ENCODE data around the gene ACTG2. TPM values are rescaled to one million over a fixed set of nuclear protein-coding genes. Genes with fewer than 3 reads are reported as not detected.

ACTG2 gene
- total RNA-seq, 1 experiment from 2014 or later: 135 TPM

- no peak overlapping the region for H3K27ac ChIP-seq
- H3K4me3 ChIP-seq: no peak overlapping the region
- no peaks in the 10 kb centered on the region for H3K27me3 ChIP-seq (replicated peaks)
- peaks cover 84% of the 10 kb centered on the region for H3K36me3 ChIP-seq
- no peak for DNase-seq (ENCODE audit: low read depth in 1 of 2, low spot score in 2 of 2)
- H3K9me3 ChIP-seq (replicated peaks): no peaks in the 10 kb centered on the region
- H3K4me1 ChIP-seq (replicated peaks): no peaks in the 10 kb centered on the region
These were observed 20.7 kb downstream of the ACTG2 start for GRCh38 chr2:73913414-73914054.

GRCh38 chr2:73914667-73915066 lies 21.9 kb downstream of the ACTG2 start:
- Histone ChIP-seq H3K27me3 (replicated peaks) (no peaks in the 10 kb centered on the region), H3K4me1 (replicated peaks) (no peaks in the 10 kb centered on the region), H3K36me3 (peaks cover 79% of the 10 kb centered on the region), H3K9me3 (replicated peaks) (no peaks in the 10 kb centered on the region), H3K4me3 (no peak overlapping the region), H3K27ac (no peak overlapping the region)
- DNase-seq (ENCODE audit: low read depth in 1 of 2, low spot score in 2 of 2): no peak

GRCh38 chr2:73915437-73915993 lies 22.7 kb downstream of the ACTG2 start:
- no peak for DNase-seq (ENCODE audit: low read depth in 1 of 2, low spot score in 2 of 2)
- Histone ChIP-seq H3K4me3 (no peak overlapping the region), H3K4me1 (replicated peaks) (no peaks in the 10 kb centered on the region), H3K9me3 (replicated peaks) (no peaks in the 10 kb centered on the region), H3K27ac (no peak overlapping the region), H3K27me3 (replicated peaks) (no peaks in the 10 kb centered on the region), H3K36me3 (peaks cover 79% of the 10 kb centered on the region)

GRCh38 chr2:73916666-73917065 lies 23.9 kb downstream of the ACTG2 start:
- Histone ChIP-seq H3K27me3 (replicated peaks) (no peaks in the 10 kb centered on the region), H3K27ac (no peak overlapping the region), H3K9me3 (replicated peaks) (no peaks in the 10 kb centered on the region), H3K4me3 (no peak overlapping the region), H3K4me1 (replicated peaks) (no peaks in the 10 kb centered on the region), H3K36me3 (peaks cover 77% of the 10 kb centered on the region)
- no peak for DNase-seq (ENCODE audit: low read depth in 1 of 2, low spot score in 2 of 2)

GRCh38 chr2:73917296-73917695 lies 24.5 kb downstream of the ACTG2 start:
- Histone ChIP-seq H3K4me1 (replicated peaks) (no peaks in the 10 kb centered on the region), H3K27ac (no peak overlapping the region), H3K27me3 (replicated peaks) (no peaks in the 10 kb centered on the region), H3K36me3 (peaks cover 70% of the 10 kb centered on the region), H3K9me3 (replicated peaks) (no peaks in the 10 kb centered on the region), H3K4me3 (no peak overlapping the region)
- no peak for DNase-seq (ENCODE audit: low read depth in 1 of 2, low spot score in 2 of 2)

- Histone ChIP-seq H3K9me3 (replicated peaks) (no peaks in the 10 kb centered on the region), H3K4me3 (no peak overlapping the region), H3K27ac (no peak overlapping the region), H3K27me3 (replicated peaks) (no peaks in the 10 kb centered on the region), H3K4me1 (replicated peaks) (no peaks in the 10 kb centered on the region), H3K36me3 (peaks cover 66% of the 10 kb centered on the region)
- no peak for DNase-seq (ENCODE audit: low read depth in 1 of 2, low spot score in 2 of 2)
These were observed 24.9 kb downstream of the ACTG2 start for GRCh38 chr2:73917696-73918207.

- H3K4me1 ChIP-seq (replicated peaks): no peaks in the 10 kb centered on the region
- no peak overlapping the region for H3K27ac ChIP-seq
- no peak overlapping the region for H3K4me3 ChIP-seq
- no peak for DNase-seq (ENCODE audit: low read depth in 1 of 2, low spot score in 2 of 2)
- no peaks in the 10 kb centered on the region for H3K27me3 ChIP-seq (replicated peaks)
- peaks cover 55% of the 10 kb centered on the region for H3K36me3 ChIP-seq
- H3K9me3 ChIP-seq (replicated peaks): no peaks in the 10 kb centered on the region
These were observed 26.0 kb downstream of the ACTG2 start for GRCh38 chr2:73918856-73919255.

GRCh38 chr2:73919596-73920228 lies 26.9 kb downstream of the ACTG2 start:
- no peak overlapping the region for H3K27ac ChIP-seq
- H3K4me1 ChIP-seq (replicated peaks): no peaks in the 10 kb centered on the region
- no peak overlapping the region for H3K4me3 ChIP-seq
- H3K27me3 ChIP-seq (replicated peaks): no peaks in the 10 kb centered on the region
- H3K36me3 ChIP-seq: peaks cover 46% of the 10 kb centered on the region
- DNase-seq (ENCODE audit: low read depth in 1 of 2, low spot score in 2 of 2): no peak
- no peaks in the 10 kb centered on the region for H3K9me3 ChIP-seq (replicated peaks)

GRCh38 chr2:73920577-73921545 lies 28.1 kb downstream of the ACTG2 start:
- no peaks in the 10 kb centered on the region; the same call in 1 of the 2 replicates for H3K4me1 ChIP-seq (replicated peaks)
- peak; percentile 19 to 68 for DNase-seq (ENCODE audit: low read depth in 1 of 2, low spot score in 2 of 2)
- H3K4me3 ChIP-seq: no peak overlapping the region
- peaks cover 39% of the 10 kb centered on the region for H3K36me3 ChIP-seq
- no peaks in the 10 kb centered on the region for H3K9me3 ChIP-seq (replicated peaks)
- no peaks in the 10 kb centered on the region for H3K27me3 ChIP-seq (replicated peaks)
- H3K27ac ChIP-seq: no peak overlapping the region

GRCh38 chr2:73921581-73921980 lies 28.8 kb downstream of the ACTG2 start:
- H3K4me3 ChIP-seq: no peak overlapping the region
- no peaks in the 10 kb centered on the region for H3K9me3 ChIP-seq (replicated peaks)
- no peak overlapping the region for H3K27ac ChIP-seq

GRCh38 chr2:73922681-73923080 lies 29.9 kb downstream of the ACTG2 start:
- no peak for DNase-seq (ENCODE audit: low read depth in 1 of 2, low spot score in 2 of 2)
- H3K4me1 ChIP-seq (replicated peaks): peaks cover 6% of the 10 kb centered on the region
- H3K9me3 ChIP-seq (replicated peaks): no peaks in the 10 kb centered on the region
- no peak overlapping the region for H3K4me3 ChIP-seq
- peaks cover 25% of the 10 kb centered on the region for H3K36me3 ChIP-seq
- no peaks in the 10 kb centered on the region for H3K27me3 ChIP-seq (replicated peaks)
- H3K27ac ChIP-seq: no peak overlapping the region

More at GRCh38 chr2:73921581-73921980, 28.8 kb downstream of the ACTG2 start:
- Histone ChIP-seq H3K27me3 (replicated peaks) (no peaks in the 10 kb centered on the region), H3K36me3 (peaks cover 32% of the 10 kb centered on the region), H3K4me1 (replicated peaks) (peaks cover 4% of the 10 kb centered on the region; the same call in 1 of the 2 replicates)
- no peak for DNase-seq (ENCODE audit: low read depth in 1 of 2, low spot score in 2 of 2)

- Histone ChIP-seq H3K36me3 (peaks cover 28% of the 10 kb centered on the region), H3K27me3 (replicated peaks) (no peaks in the 10 kb centered on the region), H3K27ac (no peak overlapping the region), H3K9me3 (replicated peaks) (no peaks in the 10 kb centered on the region), H3K4me3 (no peak overlapping the region), H3K4me1 (replicated peaks) (peaks cover 14% of the 10 kb centered on the region)
- DNase-seq (ENCODE audit: low read depth in 1 of 2, low spot score in 2 of 2): no peak
These were observed 32.4 kb downstream of the ACTG2 start for GRCh38 chr2:73925033-73925704.

Data from SJSA1 (cell line).